SJSA1 (cell line): ENCODE data around the gene PTPN11. TPM values are rescaled to one million over a fixed set of nuclear protein-coding genes. Genes with fewer than 3 reads are reported as not detected.
"Not testable (repeated sequence)": the region's sequence is repeated elsewhere in the genome, so short reads cannot be mapped to it uniquely, and the experiment has no call there.

Source experiments
- DNase-seq, 2 experiments: peaks; one replicate each; pipeline ENCODE4 v3.0.0-alpha.2; 2015 to 2020; ENCODE audit warnings: low spot score in 2 of 2, low read depth in 1 of 2
- H3K27ac ChIP-seq: fragments of 250-450 bp; sonication (Bioruptor Pico); 2 replicates; pipeline ENCODE4 v1.5.1; 2020; ENCODE audit warnings: mild to moderate bottlenecking, moderate library complexity
- H3K27me3 ChIP-seq: fragments of 250-450 bp; sonication (Bioruptor Pico); replicated peaks from 2 replicates; pipeline ENCODE4 v1.5.1; 2020; ENCODE audit warnings: mild to moderate bottlenecking, moderate library complexity
- H3K36me3 ChIP-seq: fragments of 250-450 bp; sonication (Bioruptor Pico); 2 replicates; pipeline ENCODE4 v1.5.1; 2020; ENCODE audit warnings: mild to moderate bottlenecking
- H3K4me1 ChIP-seq: fragments of 250-450 bp; sonication (Bioruptor Pico); replicated peaks from 2 replicates; pipeline ENCODE4 v1.6.1; 2021; ENCODE audit warnings: mild to moderate bottlenecking
- H3K4me3 ChIP-seq: fragments of 250-450 bp; sonication (Bioruptor Pico); 2 replicates; pipeline ENCODE4 v1.5.1; 2020; ENCODE audit warnings: mild to moderate bottlenecking
- H3K9me3 ChIP-seq: fragments of 250-450 bp; sonication (Bioruptor Pico); replicated peaks from 2 replicates; pipeline ENCODE4 v1.5.1; 2020; ENCODE audit warnings: mild to moderate bottlenecking
- total RNA-seq: library from RNA; depleted of rRNA; stranded (reverse); fragments of >200 nt; shearing (Covaris generic); gene quantifications from 2 replicates; pipeline ENCODE4 v1.2.3, GENCODE V29; 2014

The PTPN11 gene
- total RNA-seq, 1 experiment from 2014 or later: 88.8 TPM

- Histone ChIP-seq H3K36me3 (peaks cover 26% of the 10 kb centered on the region), H3K27me3 (no peaks in the 10 kb centered on the region), H3K4me3 (no peak overlapping the region), H3K27ac (no peak overlapping the region), H3K9me3 (no peaks in the 10 kb centered on the region), H3K4me1 (peaks cover 25% of the 10 kb centered on the region)
- no peak for DNase-seq
Observed at GRCh38 chr12:112420740-112421139, 2.0 kb downstream of the PTPN11 start.

DNA sequence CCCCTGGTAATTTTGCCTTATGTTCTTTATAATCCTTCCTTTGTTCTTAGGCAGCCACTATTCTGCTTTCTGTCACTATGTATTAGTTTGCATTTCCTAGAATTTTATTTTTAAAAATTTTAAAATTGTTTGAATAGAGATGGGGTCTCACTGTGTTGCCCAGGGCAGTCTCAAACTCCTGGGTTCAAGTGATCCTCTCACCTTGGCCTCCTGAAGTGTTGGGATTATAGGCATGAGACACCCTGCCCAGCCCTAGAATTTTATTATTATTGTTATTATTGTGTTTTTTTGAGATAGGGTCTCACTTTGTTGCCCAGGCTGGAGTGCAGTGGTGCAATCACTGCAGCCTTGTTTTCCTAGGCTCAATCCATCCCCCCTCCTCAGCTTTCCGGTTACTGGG is 2.6 kb downstream of the PTPN11 start:
- Histone ChIP-seq H3K27ac (no peak overlapping the region), H3K4me3 (no peak overlapping the region), H3K9me3 (no peaks in the 10 kb centered on the region), H3K27me3 (no peaks in the 10 kb centered on the region), H3K36me3 (peaks cover 28% of the 10 kb centered on the region), H3K4me1 (peaks cover 25% of the 10 kb centered on the region)
- DNase-seq: no peak

DNA sequence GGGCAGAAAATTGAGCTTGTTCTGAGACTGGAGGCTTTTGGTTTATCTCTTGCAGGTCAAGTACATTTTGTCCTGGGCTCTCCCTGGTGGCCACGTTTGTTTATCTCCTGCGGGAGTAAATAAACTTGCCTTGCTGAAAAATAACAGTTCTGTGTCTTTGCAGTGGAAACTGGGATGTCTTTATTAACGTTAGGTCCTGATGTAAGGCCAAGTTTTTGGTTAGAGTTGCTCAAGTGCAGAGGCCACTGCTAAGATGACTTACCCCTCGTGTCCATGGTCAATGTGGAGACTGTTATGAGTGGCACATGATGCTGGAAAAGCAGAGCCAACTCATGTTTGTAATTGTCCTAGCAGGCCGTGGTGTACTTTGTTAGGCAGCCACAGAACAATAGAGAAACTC is 3.8 kb downstream of the PTPN11 start:
- Histone ChIP-seq H3K27ac (no peak overlapping the region), H3K27me3 (no peaks in the 10 kb centered on the region), H3K9me3 (no peaks in the 10 kb centered on the region), H3K4me3 (no peak overlapping the region), H3K4me1 (peaks cover 25% of the 10 kb centered on the region), H3K36me3 (peaks cover 28% of the 10 kb centered on the region)
- DNase-seq: peak in 1 of 2 experiments; percentile 17

- no peaks in the 10 kb centered on the region for H3K27me3 ChIP-seq
- peaks cover 28% of the 10 kb centered on the region for H3K36me3 ChIP-seq
- H3K27ac ChIP-seq: no peak overlapping the region
- H3K9me3 ChIP-seq: no peaks in the 10 kb centered on the region
- peaks cover 20% of the 10 kb centered on the region for H3K4me1 ChIP-seq
- H3K4me3 ChIP-seq: no peak overlapping the region
- DNase-seq: no peak
Observed at GRCh38 chr12:112424126-112424525, 5.4 kb downstream of the PTPN11 start.

DNA sequence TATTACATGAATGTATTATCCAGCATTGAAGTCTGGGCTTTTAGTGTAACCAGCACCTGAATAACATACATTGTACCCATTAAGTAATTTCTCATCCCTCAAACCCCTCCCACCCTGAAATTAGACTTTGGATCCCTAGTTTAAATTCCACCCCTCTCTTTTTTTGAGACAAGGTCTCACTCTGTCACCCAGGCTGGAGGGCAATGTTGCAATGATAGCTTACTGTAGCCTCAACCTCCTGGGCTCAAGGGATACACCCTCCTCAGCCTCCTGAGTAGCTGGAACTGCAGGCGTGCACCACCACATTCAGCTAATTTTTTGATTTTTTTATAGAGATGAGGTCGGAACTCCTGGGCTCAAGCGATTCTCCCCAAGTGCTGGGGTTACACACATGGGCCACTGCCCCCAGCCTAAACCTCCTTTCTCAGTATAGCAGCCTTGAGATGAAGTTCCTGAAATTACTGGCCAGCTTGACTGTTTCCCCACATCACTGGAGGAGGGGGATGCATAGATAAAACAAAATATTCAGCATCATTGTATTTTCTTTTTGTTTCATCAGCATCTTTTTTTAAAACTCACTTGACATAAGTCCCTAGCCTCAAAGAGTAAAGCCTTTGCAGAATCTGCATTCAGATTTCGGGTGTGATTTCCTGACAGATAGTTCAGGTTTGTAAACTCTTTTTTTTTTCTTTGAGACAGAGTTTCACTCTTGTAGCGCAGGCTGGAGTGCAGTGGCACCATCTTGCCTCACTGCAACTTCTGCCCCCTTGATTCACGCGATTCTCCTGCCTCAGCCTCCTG is 7.0 kb downstream of the PTPN11 start:
- H3K4me1 ChIP-seq: peaks cover 13% of the 10 kb centered on the region
- no peaks in the 10 kb centered on the region for H3K9me3 ChIP-seq
- H3K27me3 ChIP-seq: no peaks in the 10 kb centered on the region
- no peak for DNase-seq
- H3K4me3 ChIP-seq: no peak overlapping the region
- peaks cover 21% of the 10 kb centered on the region; the same call in 1 of the 2 replicates for H3K36me3 ChIP-seq
- H3K27ac ChIP-seq: no peak overlapping the region

GRCh38 chr12:112427760-112428159 is 9.0 kb downstream of the PTPN11 start:
- Histone ChIP-seq H3K4me1 (peaks cover 3% of the 10 kb centered on the region), H3K9me3 (no peaks in the 10 kb centered on the region), H3K27ac (no peak overlapping the region), H3K4me3 (no peak overlapping the region), H3K27me3 (no peaks in the 10 kb centered on the region), H3K36me3 (peaks cover 20% of the 10 kb centered on the region; the same call in 1 of the 2 replicates)
- no peak for DNase-seq

GRCh38 chr12:112430929-112431328 is 12.2 kb downstream of the PTPN11 start:
- peaks cover 19% of the 10 kb centered on the region; the same call in 1 of the 2 replicates for H3K36me3 ChIP-seq
- no peaks in the 10 kb centered on the region for H3K4me1 ChIP-seq
- no peaks in the 10 kb centered on the region for H3K9me3 ChIP-seq
- H3K27ac ChIP-seq: no peak overlapping the region
- no peaks in the 10 kb centered on the region for H3K27me3 ChIP-seq
- H3K4me3 ChIP-seq: no peak overlapping the region
- DNase-seq: no peak

GRCh38 chr12:112431965-112432364 is 13.2 kb downstream of the PTPN11 start:
- DNase-seq: no peak
- Histone ChIP-seq H3K4me1 (no peaks in the 10 kb centered on the region), H3K9me3 (no peaks in the 10 kb centered on the region), H3K27me3 (no peaks in the 10 kb centered on the region), H3K4me3 (no peak overlapping the region), H3K27ac (no peak overlapping the region), H3K36me3 (peaks cover 17% of the 10 kb centered on the region; the same call in 1 of the 2 replicates)

GRCh38 chr12:112433551-112433950 is 14.8 kb downstream of the PTPN11 start:
- DNase-seq: no peak

DNA sequence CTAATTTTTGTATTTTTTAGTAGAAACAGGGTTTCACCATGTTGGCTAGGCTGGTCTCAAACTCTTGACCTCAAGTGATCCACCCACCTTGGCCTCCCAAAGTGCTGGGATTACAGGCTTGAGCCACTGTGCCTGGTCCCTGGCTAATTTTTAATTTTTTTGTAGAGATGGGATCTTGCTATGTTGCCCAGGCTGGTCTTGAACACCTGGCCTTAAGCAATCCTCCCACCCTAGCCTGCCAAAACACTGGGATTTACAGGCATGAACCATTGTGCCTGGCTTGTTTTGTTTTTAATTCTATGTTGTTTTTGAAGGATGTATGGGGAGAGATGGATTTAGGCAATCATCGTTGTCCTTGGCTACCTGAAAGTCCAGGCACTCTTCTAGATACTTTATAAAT is 19.9 kb downstream of the PTPN11 start:
- H3K27me3 ChIP-seq, DNase-seq, H3K4me3 ChIP-seq, H3K4me1 ChIP-seq, H3K9me3 ChIP-seq, H3K36me3 ChIP-seq, H3K27ac ChIP-seq: not testable (repeated sequence)

More at GRCh38 chr12:112433551-112433950, 14.8 kb downstream of the PTPN11 start:
- H3K27me3 ChIP-seq: no peaks in the 10 kb centered on the region
- no peaks in the 10 kb centered on the region for H3K9me3 ChIP-seq
- no peak overlapping the region for H3K4me3 ChIP-seq
- H3K4me1 ChIP-seq: no peaks in the 10 kb centered on the region
- no peak overlapping the region for H3K27ac ChIP-seq
- H3K36me3 ChIP-seq: 0 out of 2 replicates have a peak, but pooled peaks cover 14% of the 10 kb centered on the region

DNA sequence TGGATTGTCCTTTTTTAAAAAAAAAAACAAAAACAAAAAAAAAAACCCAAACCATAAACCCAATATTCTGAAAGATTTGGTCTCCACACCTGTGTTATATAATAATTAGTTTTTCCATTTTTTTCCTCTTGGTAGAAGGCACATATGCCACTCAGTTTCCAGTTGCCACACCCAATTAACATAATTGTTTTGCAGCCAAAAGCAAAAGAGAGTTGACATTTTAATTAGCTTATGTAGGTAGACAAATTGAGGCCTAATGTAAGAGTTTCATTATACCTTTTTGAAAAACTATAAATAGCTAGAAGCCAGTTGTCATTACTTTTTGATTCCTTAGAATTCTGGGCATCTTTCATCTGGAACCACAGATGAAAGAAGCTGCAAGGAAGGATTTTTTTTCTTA is 21.0 kb downstream of the PTPN11 start:
- no peaks in the 10 kb centered on the region for H3K36me3 ChIP-seq
- no peaks in the 10 kb centered on the region for H3K27me3 ChIP-seq
- H3K4me1 ChIP-seq: no peaks in the 10 kb centered on the region
- H3K9me3 ChIP-seq: no peaks in the 10 kb centered on the region
- no peak for DNase-seq
- no peak overlapping the region for H3K4me3 ChIP-seq
- no peak overlapping the region for H3K27ac ChIP-seq

- not testable (repeated sequence) for H3K27ac ChIP-seq, H3K4me1 ChIP-seq, DNase-seq, H3K4me3 ChIP-seq, H3K27me3 ChIP-seq, H3K36me3 ChIP-seq, H3K9me3 ChIP-seq
Observed at GRCh38 chr12:112440653-112441052, 21.9 kb downstream of the PTPN11 start.

GRCh38 chr12:112443916-112444315 is 25.2 kb downstream of the PTPN11 start:
- no peaks in the 10 kb centered on the region for H3K4me1 ChIP-seq
- peaks cover 9% of the 10 kb centered on the region for H3K36me3 ChIP-seq
- H3K4me3 ChIP-seq: no peak overlapping the region
- no peaks in the 10 kb centered on the region for H3K9me3 ChIP-seq
- no peak for DNase-seq
- H3K27me3 ChIP-seq: no peaks in the 10 kb centered on the region
- no peak overlapping the region for H3K27ac ChIP-seq

- Histone ChIP-seq H3K4me1 (no peaks in the 10 kb centered on the region), H3K27me3 (no peaks in the 10 kb centered on the region), H3K36me3 (peaks cover 22% of the 10 kb centered on the region), H3K4me3 (no peak overlapping the region), H3K27ac (no peak overlapping the region), H3K9me3 (no peaks in the 10 kb centered on the region)
- no peak for DNase-seq
Observed at GRCh38 chr12:112446008-112446725, 27.4 kb downstream of the PTPN11 start.
